K562 (cell line): ENCODE results near the gene CFAP107. TPM values are rescaled to one million over a fixed set of nuclear protein-coding genes. Genes with fewer than 3 reads are reported as not detected.

ENCODE experiments used
- CEBPG ChIP-seq, 3 experiments: fragments of 200-800 bp in 1 of 3; sonication (Bioruptor generic) in 1 of 3; sonication (generic) in 1 of 3; formaldehyde crosslinking in 1 of 3; IDR thresholded peaks in 2 of 3; conservative IDR thresholded peaks in 1 of 3; 2 replicates each; pipeline versions ENCODE4 v1.6.1 to v1.8.0; 2016 to 2022; ENCODE audit warnings: missing compliant biosample characterization in 2 of 3, missing genetic modification characterization in 2 of 3, mild to moderate bottlenecking in 1 of 3, missing genetic modification reagents in 1 of 3
- HEY1 ChIP-seq: fragments of 250-450 bp; sonication (Bioruptor Pico); IDR thresholded peaks from 2 replicates; pipeline ENCODE4 v1.5.0; 2020; ENCODE audit warnings: mild to moderate bottlenecking, moderate library complexity, borderline replicate concordance
- RBM25 ChIP-seq: fragments of 200-400 bp; formaldehyde crosslinking; IDR thresholded peaks from 2 replicates; pipeline ENCODE4 v1.6.1; 2018; ENCODE audit warnings: low read length, low read depth, moderate library complexity; ENCODE audit not compliant: severe bottlenecking
- ZNF609 ChIP-seq: sonication (generic); formaldehyde crosslinking; IDR thresholded peaks from 2 replicates; pipeline ENCODE4 v1.8.1; 2023; ENCODE audit warnings: missing genetic modification reagents, mild to moderate bottlenecking, borderline replicate concordance
- polyA plus RNA-seq, 8 experiments: library from polyadenylated mRNA; depleted of rRNA in 4 of 8; stranded (reverse) in 5 of 8; unstranded in 3 of 8; fragments of >200 nt; fragmentation: Nextera tagmentation in 2 of 8; fragmentation: Illumina TruSeq in 1 of 8; extraction: Ambion mirVana in 2 of 8; extraction: Trizol in 1 of 8; gene quantifications; 2 replicates each; pipeline versions ENCODE4 v1.2.1 to v1.2.3, GENCODE V29; 2011 to 2014; ENCODE audit warnings: inconsistent platforms in 1 of 8, missing spikeins in 1 of 8
- total RNA-seq, 7 experiments: library from RNA; depleted of rRNA in 6 of 7; stranded (reverse); fragments of >200 nt in 6 of 7; fragmentation: Illumina TruSeq in 2 of 7; extraction: Trizol in 2 of 7; gene quantifications; 2 replicates each; pipeline versions ENCODE4 v1.2.1 to v1.2.3, GENCODE V29; 2011 to 2021; ENCODE audit warnings: low replicate concordance in 1 of 7

CFAP107 gene
- total and polyA plus RNA-seq, 9 of the 15 experiments (the other 6 are each of a cell fraction or from before 2014, with no cell fraction given): 0.03 to 0.08 TPM; not detected in 7

GRCh38 chr1:12714710-12715475 is 31.1 kb upstream of the CFAP107 start (continued):
- TF ChIP-seq ZNF609 (CRISPR knock-in tag) (no peak), CEBPG (CRISPR knock-in tag; IDR thresholded peaks at IDR 0.05) (no peak), CEBPG (tag; conservative IDR thresholded peaks at IDR 0.05 in 1 of 2, IDR thresholded peaks at IDR 0.05 in 1 of 2) (0 out of 4 replicates have a peak, but pooled peaks of 1 of the 2 experiments have one; percentile 9), RBM25 (peak; percentile 19), HEY1 (CRISPR knock-in tag) (no peak)
